ENCODE measurements around the gene IGF1R.

- TF ChIP-seq CTCF (IDR thresholded peaks at IDR 0.05) (no peak), POLR2A (IDR thresholded peaks at IDR 0.05) (no peak)
These were observed 37.3 kb upstream of the IGF1R start for GRCh38 chr15:98610991-98611390.
